HG03571 (cell line): ENCODE results near the gene MICAL2.

Experiments used
- ATAC-seq: cut with Tn5 transposase; IDR thresholded peaks from one replicate; pipeline ENCODE4 v1.9.1; 2021; ENCODE audit not compliant: unreplicated experiment

MICAL2 gene

GRCh38 chr11:12183827-12184620 lies 73.6 kb downstream of the MICAL2 start:
- ATAC-seq = no peak

- ATAC-seq = no peak
These were observed 74.3 kb downstream of the MICAL2 start for GRCh38 chr11:12184699-12185098.

GRCh38 chr11:12185106-12185690 lies 74.8 kb downstream of the MICAL2 start:
- no peak for ATAC-seq

- no peak for ATAC-seq
These were observed 75.5 kb downstream of the MICAL2 start for GRCh38 chr11:12185914-12186313.

GRCh38 chr11:12186701-12187100 lies 76.3 kb downstream of the MICAL2 start:
- no peak for ATAC-seq

- peak; percentile 50 for ATAC-seq
These were observed 77.0 kb downstream of the MICAL2 start for GRCh38 chr11:12187399-12187798.

DNA sequence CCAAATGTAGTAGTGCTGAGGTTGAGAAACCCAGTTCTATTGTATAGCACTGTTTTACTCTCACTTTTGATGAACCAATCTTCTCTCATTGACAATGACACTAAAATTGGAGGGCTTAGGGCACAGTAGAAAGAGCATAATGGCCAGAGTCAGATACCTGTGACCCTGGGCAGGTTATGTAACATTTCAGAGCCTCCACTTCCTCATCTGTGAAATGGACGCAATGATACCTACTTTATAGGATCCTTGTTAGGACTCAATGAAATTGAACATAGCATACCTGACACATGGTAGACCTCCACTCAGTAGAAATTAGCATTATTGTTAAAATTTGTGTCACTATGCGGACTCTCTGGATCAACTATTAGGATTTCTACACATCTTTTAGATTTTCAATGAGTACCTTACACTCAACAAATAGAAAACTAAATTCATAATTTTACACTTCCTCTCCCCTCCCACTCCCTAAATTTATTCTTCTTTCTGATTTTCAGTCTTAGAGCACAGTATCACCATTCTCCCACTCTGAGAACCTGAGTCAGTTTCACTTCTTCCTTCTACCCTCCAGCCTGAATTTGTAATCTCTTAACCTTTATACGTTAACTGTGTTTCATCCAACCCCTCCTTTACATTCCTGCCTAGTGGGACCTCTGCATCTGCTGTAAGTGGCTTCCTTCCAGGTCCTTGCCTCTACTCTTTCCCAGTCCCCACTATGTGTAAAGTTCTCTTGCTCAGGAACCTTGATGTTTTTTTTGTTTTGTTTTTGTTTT lies 78.3 kb downstream of the MICAL2 start:
- peak; percentile 83 for ATAC-seq

DNA sequence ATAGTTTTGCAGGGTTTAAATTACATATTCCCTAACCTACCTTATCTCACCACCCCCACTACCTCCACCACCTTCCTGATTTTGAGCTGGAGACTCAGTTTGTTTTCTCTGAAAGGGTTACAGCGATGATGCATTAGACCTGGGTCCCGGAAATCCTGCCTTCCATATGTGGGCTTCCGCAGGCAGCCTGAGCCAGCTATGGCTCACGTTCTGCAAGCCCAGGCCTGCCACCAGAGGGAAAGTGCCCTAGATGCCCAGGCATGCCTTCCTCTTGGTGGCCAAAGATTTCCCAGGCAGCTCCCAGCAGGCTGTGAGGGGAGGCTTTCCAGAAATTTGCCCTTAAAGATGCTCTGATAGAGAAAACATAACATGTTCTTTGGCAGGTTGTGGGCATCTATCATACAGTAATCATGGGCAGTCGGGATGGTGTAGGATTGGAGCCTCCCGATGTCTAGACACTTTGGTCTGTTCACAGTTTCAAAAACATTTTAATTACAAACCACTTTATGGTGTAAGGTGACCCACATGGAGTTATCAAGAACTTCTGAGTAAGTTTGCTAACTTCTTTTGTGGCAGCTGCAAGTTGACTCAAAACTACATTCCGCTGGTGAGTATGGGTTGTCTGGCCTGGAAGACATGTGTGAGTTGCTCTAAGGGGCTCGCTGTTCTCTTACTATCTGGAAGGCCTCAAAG lies 79.3 kb downstream of the MICAL2 start:
- ATAC-seq = no peak

DNA sequence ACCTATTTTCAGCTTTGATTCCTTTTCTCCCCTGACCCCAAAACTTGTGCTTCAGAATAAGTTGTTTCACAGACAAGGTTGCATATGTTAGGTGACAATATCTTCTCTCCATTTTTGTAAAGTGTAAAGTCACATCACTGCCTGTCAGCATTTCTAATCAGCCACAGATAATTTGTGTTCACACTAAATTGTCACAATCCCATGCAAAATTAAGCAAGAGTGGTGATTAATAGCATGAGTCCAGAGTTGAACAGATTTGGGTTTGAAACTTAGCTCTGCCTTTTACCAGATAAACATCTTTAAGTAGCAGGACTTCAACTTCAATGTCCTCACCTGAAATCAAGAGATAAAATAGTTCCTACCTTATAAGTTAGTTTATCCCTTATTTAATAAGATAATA lies 80.1 kb downstream of the MICAL2 start:
- no peak for ATAC-seq

- ATAC-seq = no peak
These were observed 82.6 kb downstream of the MICAL2 start for GRCh38 chr11:12192794-12193514.

GRCh38 chr11:12193515-12194336 lies 83.3 kb downstream of the MICAL2 start:
- no peak for ATAC-seq

DNA sequence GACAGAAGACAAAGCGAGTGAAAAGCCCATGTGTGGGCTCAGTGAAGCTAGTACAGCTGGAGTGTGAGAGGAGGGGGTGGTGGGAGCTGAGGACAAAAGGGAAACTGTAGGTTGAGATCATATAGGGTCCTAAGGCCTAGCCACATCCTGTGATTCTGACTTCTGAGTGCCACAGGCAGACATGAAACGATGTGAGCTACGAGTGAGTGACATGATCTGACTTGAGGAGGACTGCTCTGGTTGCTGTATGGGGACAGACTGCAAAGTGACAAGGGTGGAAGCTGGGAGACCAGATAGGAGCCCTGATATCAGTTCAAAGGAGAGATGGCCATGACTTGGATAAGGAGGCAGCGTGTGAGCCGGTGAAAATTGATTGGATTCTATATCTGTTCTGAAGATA lies 85.4 kb downstream of the MICAL2 start:
- ATAC-seq = peak; percentile 65

GRCh38 chr11:12196308-12196707 lies 85.9 kb downstream of the MICAL2 start:
- no peak for ATAC-seq

DNA sequence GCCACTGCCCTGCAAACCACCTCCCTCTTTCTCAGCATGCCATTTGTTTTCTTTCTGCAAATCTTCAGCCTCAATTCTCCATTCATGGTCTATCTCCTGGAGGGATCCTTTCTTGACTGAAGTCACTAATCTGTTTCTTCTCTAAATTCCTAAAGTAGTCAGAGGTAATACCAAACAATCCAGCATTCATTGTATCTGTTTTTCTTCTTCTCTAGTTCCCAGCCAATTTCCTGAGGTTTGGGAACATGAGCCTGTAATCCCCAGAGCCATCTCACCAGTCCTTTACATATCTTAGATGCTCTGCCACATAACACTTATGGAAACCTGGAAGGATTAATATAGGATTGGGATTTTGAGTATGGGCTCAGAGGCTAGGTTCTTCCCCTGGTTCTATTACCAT lies 86.5 kb downstream of the MICAL2 start:
- no peak for ATAC-seq

DNA sequence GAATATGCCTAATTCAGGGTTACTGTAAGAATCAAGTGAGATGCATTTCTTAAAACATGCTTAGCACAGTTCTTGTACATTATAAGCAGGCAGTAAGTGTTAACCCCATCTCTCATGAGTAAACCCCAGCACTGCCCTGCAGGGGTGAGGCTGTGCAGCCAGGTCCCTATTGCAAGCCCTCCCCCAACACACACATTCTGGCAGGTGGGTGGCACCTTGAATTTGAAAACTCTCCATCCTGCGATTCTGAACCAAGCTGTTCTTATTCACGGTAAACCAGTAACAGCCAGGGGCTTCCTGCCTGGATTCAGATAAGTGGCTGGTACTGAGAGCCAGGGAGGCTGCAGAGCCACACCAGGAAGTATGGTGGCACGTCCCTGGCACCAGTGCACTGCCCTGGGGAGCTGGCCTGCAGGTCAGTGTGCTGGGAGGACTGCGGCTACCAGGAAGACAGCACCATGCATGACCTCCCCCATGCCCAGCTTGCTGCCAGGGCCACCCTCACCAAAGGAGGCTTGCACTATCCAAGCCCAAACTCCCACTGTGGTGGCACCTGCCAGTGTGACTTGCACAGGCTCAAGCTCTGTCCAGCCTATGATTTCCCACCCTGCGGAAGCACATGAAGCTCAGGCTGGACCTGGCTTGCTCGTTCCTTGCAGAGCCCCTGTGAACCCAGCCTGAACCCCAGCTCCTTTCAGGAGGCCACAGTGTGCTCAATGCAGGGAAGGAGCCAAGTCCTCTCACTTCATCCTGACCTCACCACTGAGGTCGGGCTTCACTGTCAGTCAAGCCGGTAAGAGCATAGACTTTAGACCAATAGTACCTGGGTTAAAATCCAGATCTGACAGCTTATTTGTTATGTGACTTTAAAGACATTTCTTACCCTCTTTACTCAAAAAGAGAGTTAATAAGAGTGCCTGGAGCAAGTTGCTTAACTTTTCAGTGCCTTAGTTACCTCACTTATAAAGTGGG lies 88.1 kb downstream of the MICAL2 start:
- no peak for ATAC-seq

GRCh38 chr11:12199231-12199948 lies 89.0 kb downstream of the MICAL2 start:
- no peak for ATAC-seq

GRCh38 chr11:12200279-12200990 lies 90.0 kb downstream of the MICAL2 start:
- no peak for ATAC-seq
